Astrocyte (in vitro differentiated cells and primary cell): ENCODE data around the gene TDRD12.

ENCODE experiments used
- CTCF ChIP-seq: IDR thresholded peaks from 2 replicates; pipeline ENCODE4 v1.5.1; 2011; ENCODE audit warnings: low read depth, mild to moderate bottlenecking, inconsistent platforms, low read length, moderate library complexity; ENCODE audit not compliant: insufficient read depth
- EZH2 ChIP-seq: IDR thresholded peaks from 2 replicates; pipeline ENCODE4 v1.6.1; 2012; ENCODE audit warnings: mild to moderate bottlenecking, low read length, inconsistent platforms; ENCODE audit not compliant: insufficient read depth

- TF ChIP-seq CTCF (no peak), EZH2 (no peak)
These were observed 29.4 kb downstream of the TDRD12 start for GRCh38 chr19:32748948-32749347.
